Measurements from ENCODE around the gene MYO7A.

DNA sequence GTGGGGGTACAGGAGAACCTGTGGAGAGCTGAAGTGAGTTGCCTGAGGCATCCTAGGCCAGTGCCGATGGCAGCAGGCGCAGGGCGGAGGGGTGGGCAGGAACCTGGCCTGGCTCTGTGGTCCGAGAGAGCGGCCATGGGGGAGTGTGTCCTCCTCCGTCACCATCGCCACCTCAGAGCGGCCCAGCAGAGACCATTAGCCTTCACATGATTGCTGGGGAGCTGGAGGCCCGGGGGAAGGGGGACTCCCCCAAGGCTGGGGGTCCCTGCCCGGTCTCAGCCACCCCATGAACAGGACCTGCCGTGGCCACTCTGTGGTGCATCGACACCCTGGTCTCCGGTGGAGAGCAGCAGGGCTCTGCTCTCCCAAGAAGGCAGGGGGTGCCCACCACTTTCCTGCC, 21.3 kb upstream of the MYO7A start:
- TF ChIP-seq, protein P1, sequence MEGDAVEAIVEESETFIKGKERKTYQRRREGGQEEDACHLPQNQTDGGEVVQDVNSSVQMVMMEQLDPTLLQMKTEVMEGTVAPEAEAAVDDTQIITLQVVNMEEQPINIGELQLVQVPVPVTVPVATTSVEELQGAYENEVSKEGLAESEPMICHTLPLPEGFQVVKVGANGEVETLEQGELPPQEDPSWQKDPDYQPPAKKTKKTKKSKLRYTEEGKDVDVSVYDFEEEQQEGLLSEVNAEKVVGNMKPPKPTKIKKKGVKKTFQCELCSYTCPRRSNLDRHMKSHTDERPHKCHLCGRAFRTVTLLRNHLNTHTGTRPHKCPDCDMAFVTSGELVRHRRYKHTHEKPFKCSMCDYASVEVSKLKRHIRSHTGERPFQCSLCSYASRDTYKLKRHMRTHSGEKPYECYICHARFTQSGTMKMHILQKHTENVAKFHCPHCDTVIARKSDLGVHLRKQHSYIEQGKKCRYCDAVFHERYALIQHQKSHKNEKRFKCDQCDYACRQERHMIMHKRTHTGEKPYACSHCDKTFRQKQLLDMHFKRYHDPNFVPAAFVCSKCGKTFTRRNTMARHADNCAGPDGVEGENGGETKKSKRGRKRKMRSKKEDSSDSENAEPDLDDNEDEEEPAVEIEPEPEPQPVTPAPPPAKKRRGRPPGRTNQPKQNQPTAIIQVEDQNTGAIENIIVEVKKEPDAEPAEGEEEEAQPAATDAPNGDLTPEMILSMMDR (IDR thresholded peaks at IDR 0.05), result no peak
- TF ChIP-seq POLR2A (IDR thresholded peaks at IDR 0.05), result no peak
